ENCODE measurements around the gene ZACN.

Gene ZACN

GRCh38 chr17:76083536-76084182, 4.7 kb downstream of the ZACN start:
- no peak for TF ChIP-seq CTCF (IDR thresholded peaks at IDR 0.05; ENCODE audit: low read depth, low read length)
- no peak for DNase-seq (ENCODE audit: low read depth in 2 of 2)
- H3K4me3 ChIP-seq (replicated peaks in 1 of 2; ENCODE audit: low read depth in 2 of 2, low read length in 2 of 2) = no peak overlapping the region

- H3K4me3 ChIP-seq (replicated peaks in 1 of 2; ENCODE audit: low read depth in 2 of 2, low read length in 2 of 2) = no peak overlapping the region
- no peak for TF ChIP-seq CTCF (IDR thresholded peaks at IDR 0.05; ENCODE audit: low read depth, low read length)
- DNase-seq (ENCODE audit: low read depth in 2 of 2) = no peak
Measured at GRCh38 chr17:76085066-76085730, 6.2 kb downstream of the ZACN start.

DNA sequence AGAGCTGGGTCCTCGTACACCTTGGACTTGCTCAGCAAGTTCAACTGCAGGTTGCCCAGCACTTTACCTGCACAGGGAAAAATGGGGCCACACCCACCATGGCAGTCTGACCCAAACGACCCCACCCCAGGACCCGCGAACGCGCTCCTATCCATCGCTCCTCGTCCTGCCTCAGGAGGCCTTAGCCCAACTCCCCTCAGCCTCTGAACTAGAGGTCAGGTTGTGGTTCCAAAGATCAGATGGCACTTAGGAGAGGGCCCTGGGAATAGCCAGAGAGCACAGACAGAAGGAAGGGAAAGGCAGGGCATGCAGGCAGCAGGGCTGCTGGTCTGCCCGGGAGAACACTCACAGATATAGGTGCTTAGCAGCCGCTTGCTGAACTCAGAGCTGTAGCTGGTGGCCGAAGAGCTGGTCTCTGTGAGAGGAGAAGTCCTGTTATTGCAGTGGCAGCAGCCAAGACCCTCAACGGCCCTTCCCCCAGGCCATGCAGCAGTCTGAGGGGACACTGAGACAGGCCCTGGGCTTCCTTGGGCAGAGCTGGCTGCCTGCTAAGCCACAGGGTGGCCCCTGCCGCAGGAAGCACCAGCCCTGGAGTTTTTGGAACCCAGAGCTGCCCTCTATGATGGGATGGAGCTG, 6.9 kb downstream of the ZACN start:
- no peak overlapping the region for H3K4me3 ChIP-seq (replicated peaks in 1 of 2; ENCODE audit: low read depth in 2 of 2, low read length in 2 of 2)
- no peak for TF ChIP-seq CTCF (IDR thresholded peaks at IDR 0.05; ENCODE audit: low read depth, low read length)
- DNase-seq (ENCODE audit: low read depth in 2 of 2) = no peak

- no peak for TF ChIP-seq CTCF (IDR thresholded peaks at IDR 0.05; ENCODE audit: low read depth, low read length)
- H3K4me3 ChIP-seq (replicated peaks in 1 of 2; ENCODE audit: low read depth in 2 of 2, low read length in 2 of 2) = no peak overlapping the region
- DNase-seq (ENCODE audit: low read depth in 2 of 2) = no peak
Measured at GRCh38 chr17:76086384-76086783, 7.4 kb downstream of the ZACN start.

GRCh38 chr17:76087531-76087930, 8.5 kb downstream of the ZACN start:
- H3K4me3 ChIP-seq (replicated peaks in 1 of 2; ENCODE audit: low read depth in 2 of 2, low read length in 2 of 2) = no peak overlapping the region
- no peak for TF ChIP-seq CTCF (IDR thresholded peaks at IDR 0.05; ENCODE audit: low read depth, low read length)
- no peak for DNase-seq (ENCODE audit: low read depth in 2 of 2)

GRCh38 chr17:76088041-76088867, 9.3 kb downstream of the ZACN start:
- no peak for TF ChIP-seq CTCF (IDR thresholded peaks at IDR 0.05; ENCODE audit: low read depth, low read length)
- DNase-seq (ENCODE audit: low read depth in 2 of 2) = no peak

More at GRCh38 chr17:76088041-76088867, 9.3 kb downstream of the ZACN start:
- H3K4me3 ChIP-seq (replicated peaks in 1 of 2; ENCODE audit: low read depth in 2 of 2, low read length in 2 of 2) = no peak overlapping the region

Data from cardiac fibroblast (primary cell).